Testis (tissue), 2 donors: Measurements from ENCODE around the gene SERPINA1.

Experiments
- CTCF ChIP-seq, 3 experiments: fragments of 450-650 bp in 2 of 3; fragments of 200-600 bp in 1 of 3; sonication (generic) in 1 of 3; IDR thresholded peaks; one replicate each; pipeline ENCODE4 v1.5.1; 2016 to 2019; ENCODE audit warnings: antibody characterized with exemption in 3 of 3, mild to moderate bottlenecking in 2 of 3, moderate library complexity in 1 of 3
- POLR2A ChIP-seq: fragments of 450-650 bp; IDR thresholded peaks from one replicate; pipeline ENCODE4 v1.6.1; 2017; ENCODE audit warnings: antibody characterized with exemption, mild to moderate bottlenecking, moderate library complexity

- TF ChIP-seq CTCF (IDR thresholded peaks at IDR 0.05): no peak
- no peak for TF ChIP-seq POLR2A
Observed at GRCh38 chr14:94389104-94389469, 685 bp upstream of the SERPINA1 start.
